ENCODE data around the gene NKAIN4.

GRCh38 chr20:63190828-63191227 is 63.4 kb downstream of the NKAIN4 start:
- TF ChIP-seq, protein P1, sequence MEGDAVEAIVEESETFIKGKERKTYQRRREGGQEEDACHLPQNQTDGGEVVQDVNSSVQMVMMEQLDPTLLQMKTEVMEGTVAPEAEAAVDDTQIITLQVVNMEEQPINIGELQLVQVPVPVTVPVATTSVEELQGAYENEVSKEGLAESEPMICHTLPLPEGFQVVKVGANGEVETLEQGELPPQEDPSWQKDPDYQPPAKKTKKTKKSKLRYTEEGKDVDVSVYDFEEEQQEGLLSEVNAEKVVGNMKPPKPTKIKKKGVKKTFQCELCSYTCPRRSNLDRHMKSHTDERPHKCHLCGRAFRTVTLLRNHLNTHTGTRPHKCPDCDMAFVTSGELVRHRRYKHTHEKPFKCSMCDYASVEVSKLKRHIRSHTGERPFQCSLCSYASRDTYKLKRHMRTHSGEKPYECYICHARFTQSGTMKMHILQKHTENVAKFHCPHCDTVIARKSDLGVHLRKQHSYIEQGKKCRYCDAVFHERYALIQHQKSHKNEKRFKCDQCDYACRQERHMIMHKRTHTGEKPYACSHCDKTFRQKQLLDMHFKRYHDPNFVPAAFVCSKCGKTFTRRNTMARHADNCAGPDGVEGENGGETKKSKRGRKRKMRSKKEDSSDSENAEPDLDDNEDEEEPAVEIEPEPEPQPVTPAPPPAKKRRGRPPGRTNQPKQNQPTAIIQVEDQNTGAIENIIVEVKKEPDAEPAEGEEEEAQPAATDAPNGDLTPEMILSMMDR (optimal IDR thresholded peaks at IDR 0.05 in 1 of 3, IDR thresholded peaks at IDR 0.05 in 1 of 3, conservative IDR thresholded peaks at IDR 0.05 in 1 of 3; ENCODE audit: extremely low read depth in 1 of 3, insufficient read depth in 2 of 3, low read length in 3 of 3): no peak
- TF ChIP-seq EZH2 (IDR thresholded peaks at IDR 0.05; ENCODE audit: low read length): no peak

Data from keratinocyte (primary cell).